Stomach (tissue), 4 donors: ENCODE data around the gene SOCS1.

Experiments used
- EP300 ChIP-seq: sonication (generic); formaldehyde crosslinking; IDR thresholded peaks from one replicate; pipeline ENCODE4 v1.6.1; 2017; ENCODE audit warnings: antibody characterized with exemption
- POLR2A ChIP-seq, 4 donors: fragments of 450-650 bp; IDR thresholded peaks; one replicate each; pipeline ENCODE4 v1.6.1; 2016; ENCODE audit warnings: antibody characterized with exemption in 4 of 4, control low read depth in 2 of 4, mild to moderate bottlenecking in 1 of 4, moderate library complexity in 1 of 4
- POLR2AphosphoS5 ChIP-seq, 3 donors: sonication (generic); formaldehyde crosslinking; IDR thresholded peaks; one replicate each; pipeline ENCODE4 v1.6.1; 2016; ENCODE audit warnings: antibody characterized with exemption in 3 of 3
- TF ChIP-seq, protein P1 (sequence below), 7 experiments: fragments of 450-650 bp in 4 of 7; fragments of 200-600 bp in 3 of 7; sonication (generic) in 3 of 7; IDR thresholded peaks; one replicate each; pipeline ENCODE4 v1.5.1; 2016 to 2019; ENCODE audit warnings: antibody characterized with exemption in 7 of 7, control low read depth in 2 of 7, mild to moderate bottlenecking in 1 of 7

DNA sequence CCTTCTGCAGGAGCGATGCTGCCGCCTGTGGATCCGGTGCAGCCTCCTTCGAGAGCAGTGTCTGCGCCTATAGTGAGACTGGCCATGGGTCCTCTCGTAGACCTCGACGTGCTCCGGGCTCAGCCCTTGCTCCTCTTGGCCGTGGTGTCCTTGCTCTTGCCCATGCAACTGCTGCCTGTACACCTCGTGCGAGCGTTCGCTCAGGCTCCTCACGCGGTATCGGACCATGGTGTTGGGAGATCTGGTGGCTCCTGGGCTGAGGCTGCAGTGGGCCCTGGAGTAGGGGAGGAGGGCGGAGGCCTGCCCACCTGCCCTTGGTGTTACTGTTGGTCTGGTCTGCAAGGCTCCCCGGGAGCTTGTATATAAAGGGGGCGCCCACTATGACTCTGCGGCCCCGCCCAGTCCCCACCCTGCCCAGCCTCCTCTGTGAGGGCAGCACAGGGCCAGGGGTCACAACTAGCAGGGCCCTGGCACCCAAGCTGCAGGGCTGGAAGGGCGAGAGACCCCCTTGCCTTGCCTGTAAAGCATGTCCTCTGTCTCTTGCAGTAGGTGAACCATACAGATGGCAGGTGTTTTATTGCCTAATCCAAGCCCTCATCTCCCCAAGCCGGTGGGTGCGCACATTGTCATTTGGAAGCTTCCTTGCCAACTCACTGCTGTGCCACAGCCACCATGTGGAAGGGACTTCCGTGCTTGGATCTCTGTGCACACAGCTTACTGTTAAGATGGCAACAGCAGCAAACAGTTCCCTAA, 20.3 kb upstream of the SOCS1 start, which contains the start of gene PRM2:
- TF ChIP-seq, protein P1, sequence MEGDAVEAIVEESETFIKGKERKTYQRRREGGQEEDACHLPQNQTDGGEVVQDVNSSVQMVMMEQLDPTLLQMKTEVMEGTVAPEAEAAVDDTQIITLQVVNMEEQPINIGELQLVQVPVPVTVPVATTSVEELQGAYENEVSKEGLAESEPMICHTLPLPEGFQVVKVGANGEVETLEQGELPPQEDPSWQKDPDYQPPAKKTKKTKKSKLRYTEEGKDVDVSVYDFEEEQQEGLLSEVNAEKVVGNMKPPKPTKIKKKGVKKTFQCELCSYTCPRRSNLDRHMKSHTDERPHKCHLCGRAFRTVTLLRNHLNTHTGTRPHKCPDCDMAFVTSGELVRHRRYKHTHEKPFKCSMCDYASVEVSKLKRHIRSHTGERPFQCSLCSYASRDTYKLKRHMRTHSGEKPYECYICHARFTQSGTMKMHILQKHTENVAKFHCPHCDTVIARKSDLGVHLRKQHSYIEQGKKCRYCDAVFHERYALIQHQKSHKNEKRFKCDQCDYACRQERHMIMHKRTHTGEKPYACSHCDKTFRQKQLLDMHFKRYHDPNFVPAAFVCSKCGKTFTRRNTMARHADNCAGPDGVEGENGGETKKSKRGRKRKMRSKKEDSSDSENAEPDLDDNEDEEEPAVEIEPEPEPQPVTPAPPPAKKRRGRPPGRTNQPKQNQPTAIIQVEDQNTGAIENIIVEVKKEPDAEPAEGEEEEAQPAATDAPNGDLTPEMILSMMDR (IDR thresholded peaks at IDR 0.05): no peak
- no peak for TF ChIP-seq POLR2AphosphoS5 (IDR thresholded peaks at IDR 0.05)
- no peak for TF ChIP-seq POLR2A (IDR thresholded peaks at IDR 0.05)
- TF ChIP-seq EP300: no peak
